Activated naive CD4-positive, alpha-beta T cell treated with anti-CD3 and anti-CD28 coated beads, Interleukin-2, amount 50 U/mL, for 16 hours (primary cell): ENCODE measurements around the gene GEN1.

Source experiments
- DNase-seq: peaks from one replicate; pipeline ENCODE4 v3.0.0-alpha.2; 2020

Gene GEN1

DNA sequence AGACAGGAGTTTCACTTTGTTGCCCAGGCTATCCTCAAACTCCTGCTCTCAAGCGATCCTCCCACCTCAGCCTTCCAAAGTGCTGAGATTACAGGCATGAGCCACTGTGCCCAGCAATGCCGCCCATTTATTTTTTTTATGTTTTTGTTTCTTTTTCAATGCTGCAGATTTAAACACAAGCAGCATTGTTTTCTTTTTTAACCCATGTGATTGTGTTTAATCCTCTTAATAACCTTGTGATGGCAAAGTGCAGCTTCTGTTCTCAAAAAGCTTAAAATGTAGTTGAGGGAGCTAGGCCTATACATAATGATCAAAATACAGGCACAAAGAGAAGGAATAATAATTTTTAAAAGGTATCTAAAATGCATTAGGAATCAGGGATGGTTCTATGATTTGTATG is 73.8 kb downstream of the GEN1 start:
- DNase-seq: no peak

DNA sequence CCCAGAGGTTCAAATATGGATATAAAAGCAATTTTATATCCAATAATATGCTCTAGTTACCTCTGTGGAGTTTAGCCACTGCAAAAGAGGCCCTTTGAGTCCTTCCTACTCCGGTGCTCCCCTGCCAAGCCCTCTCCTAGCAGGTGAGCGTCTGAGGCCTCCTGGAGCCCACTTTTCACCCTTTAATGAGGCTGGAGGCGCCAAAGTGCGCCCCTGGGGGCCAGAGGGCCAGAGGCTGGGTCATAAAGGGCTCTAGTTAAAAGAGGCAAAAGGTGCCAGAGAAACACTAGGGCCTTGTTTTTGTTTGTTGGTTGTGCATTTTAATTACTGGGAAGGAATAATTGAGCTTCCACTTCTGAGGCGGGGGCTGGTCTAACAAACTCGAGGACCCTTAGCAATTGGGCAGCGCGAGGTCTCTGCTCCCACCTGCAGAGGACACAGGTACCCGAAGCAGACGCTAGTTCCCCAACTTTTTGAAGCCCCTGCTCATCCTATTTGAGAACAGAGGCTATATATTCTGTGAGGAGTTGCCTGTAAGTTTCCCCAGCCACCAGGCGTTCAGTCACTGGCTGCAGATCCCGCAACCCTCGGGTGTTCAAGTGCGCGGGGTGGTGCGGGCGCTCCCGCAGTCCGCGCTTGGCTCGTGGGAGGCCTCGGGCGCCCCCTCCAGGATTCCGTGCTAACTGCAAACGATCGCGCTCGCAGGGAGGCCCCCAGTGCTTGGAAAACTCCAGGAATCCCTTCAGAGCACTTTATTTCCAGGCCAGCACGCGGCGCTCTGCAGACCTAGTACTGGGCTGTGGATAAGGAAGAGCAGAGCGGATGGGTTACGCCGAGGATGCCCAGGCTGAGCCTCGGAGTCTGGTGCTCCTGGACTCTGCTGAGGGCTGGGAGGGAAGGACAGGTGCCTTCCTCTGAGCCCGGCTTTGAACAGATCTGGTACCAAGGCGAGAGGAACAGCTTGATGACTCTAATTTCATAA is 76.4 kb downstream of the GEN1 start:
- peak; percentile 14 for DNase-seq

DNA sequence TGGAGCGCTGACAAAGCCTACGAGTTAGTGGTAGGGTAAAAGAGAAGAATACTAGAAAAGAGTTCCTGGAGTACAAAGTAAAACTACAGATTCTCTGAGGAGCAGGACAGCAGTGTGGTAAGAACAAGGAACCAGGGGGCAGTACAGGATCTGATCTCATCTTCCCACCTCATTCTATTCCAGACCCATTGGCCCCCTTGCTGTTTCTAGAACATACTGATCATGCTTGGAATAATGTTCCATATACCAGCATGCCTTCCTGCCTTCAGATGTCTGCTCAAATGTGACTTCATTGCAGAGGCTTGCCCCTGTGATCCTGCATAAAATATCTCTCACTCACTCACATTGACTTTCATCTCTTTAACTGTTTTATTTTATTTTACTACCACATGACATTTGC is 81.6 kb downstream of the GEN1 start:
- DNase-seq: no peak
